Lung (tissue), 12 donors: ENCODE data around the gene ARHGAP19. TPM values are rescaled to one million over a fixed set of nuclear protein-coding genes. Genes with fewer than 3 reads are reported as not detected.

Experiments used
- ATAC-seq: fragments of 200-7000 bp; cut with Tn5 transposase; one replicate; pipeline ENCODE4 v1.9.1; 2020; ENCODE audit warnings: moderate number of reproducible peaks; ENCODE audit not compliant: insufficient read depth, low FRiP score
- DNase-seq, 3 donors: peaks; one replicate each; pipeline ENCODE4 v3.0.0-alpha.2; 2013 to 2017
- H3K27ac ChIP-seq, 2 donors: one replicate each; pipeline ENCODE4 v1.5.1; 2013; ENCODE audit warnings: mild to moderate bottlenecking in 2 of 2, moderate library complexity in 2 of 2, control low read depth in 1 of 2, inconsistent platforms in 1 of 2, low read depth in 1 of 2, low read length in 1 of 2
- H3K27me3 ChIP-seq, 3 donors: one replicate each; pipeline ENCODE4 v1.5.1; 2013; ENCODE audit warnings: low read length in 2 of 3; ENCODE audit not compliant: control insufficient read depth in 3 of 3, insufficient read depth in 3 of 3
- H3K36me3 ChIP-seq, 4 donors: one replicate each; pipeline ENCODE4 v1.5.1; 2013; ENCODE audit warnings: low read length in 4 of 4, mild to moderate bottlenecking in 1 of 4, moderate library complexity in 1 of 4; ENCODE audit not compliant: control insufficient read depth in 4 of 4, insufficient read depth in 4 of 4
- H3K4me1 ChIP-seq, 5 donors: one replicate each; pipeline ENCODE4 v1.5.1; 2013; ENCODE audit warnings: low read length in 5 of 5, mild to moderate bottlenecking in 2 of 5, moderate library complexity in 1 of 5; ENCODE audit not compliant: control insufficient read depth in 5 of 5, insufficient read depth in 5 of 5
- H3K4me3 ChIP-seq: one replicate; pipeline ENCODE4 v1.5.1; 2013; ENCODE audit warnings: mild to moderate bottlenecking, control low read depth, moderate library complexity
- H3K9ac ChIP-seq, 2 donors: one replicate each; pipeline ENCODE4 v1.5.1; 2013; ENCODE audit warnings: low read length in 2 of 2, control low read depth in 1 of 2; ENCODE audit not compliant: insufficient read depth in 1 of 2
- H3K9me3 ChIP-seq, 4 donors: one replicate each; pipeline ENCODE4 v1.5.1; 2013; ENCODE audit warnings: low read length in 3 of 4, mild to moderate bottlenecking in 1 of 4, moderate library complexity in 1 of 4; ENCODE audit not compliant: control insufficient read depth in 4 of 4, insufficient read depth in 3 of 4
- CTCF ChIP-seq: IDR thresholded peaks from 2 replicates; pipeline ENCODE4 v1.5.1; 2012; ENCODE audit warnings: mild to moderate bottlenecking; ENCODE audit errors: control extremely low read depth, extremely low read depth
- WGBS, 2 donors: extraction: QIAGEN DNeasy Blood & Tissue Kit; methylation state at CpG; one replicate each; pipeline ENCODE4 v1.1.7; 2013; 5-methylcytosine and 5-hydroxymethylcytosine counted together
- polyA plus RNA-seq, 2 donors: library from polyadenylated mRNA; stranded (reverse); fragments of 200-250 nt; gene quantifications; one replicate each; pipeline ENCODE4 v1.2.1, GENCODE V29; 2013
- total RNA-seq, 2 donors: library from RNA; depleted of rRNA in 1 of 2; stranded (reverse); fragments of >200 nt in 1 of 2; gene quantifications; one replicate each; pipeline ENCODE4 v1.2.1, GENCODE V29; 2014 to 2021
- donor health status: control.
- donor health status: control.
- donor health status: Bipolar disorder and iron deficiency.
- donor health status: healthy.
- donor health status: DM: yes; HTN: yes; CAD: no.

Gene ARHGAP19
- total and polyA plus RNA-seq, 4 donors, result 1.9 to 20.4 (median 8.5) TPM

GRCh38 chr10:97180363-97180755 lies 112.1 kb downstream of the ARHGAP19 start:
- Histone ChIP-seq H3K36me3 (no peaks in the 10 kb centered on the region), H3K9me3 (no peaks in the 10 kb centered on the region), H3K9ac (no peak overlapping the region), H3K27ac (no peak overlapping the region), H3K27me3 (peaks cover 9 to 23% (median 13%) of the 10 kb centered on the region in 3 donors), H3K4me1 (peaks cover 0 to 53% (median 12%) of the 10 kb centered on the region in 5 donors), H3K4me3 (no peak overlapping the region)
- ATAC-seq, result no peak
- DNase-seq, result no peak
- no peak for TF ChIP-seq CTCF
- 80 to 85% methylated on average over 8 of the region's 8 CpGs for WGBS, 2 donors

GRCh38 chr10:97179731-97180362 lies 112.6 kb downstream of the ARHGAP19 start:
- no peak overlapping the region for H3K4me3 ChIP-seq
- H3K9ac ChIP-seq, result no peak overlapping the region
- H3K27me3 ChIP-seq, result peaks cover 5 to 18% (median 13%) of the 10 kb centered on the region in 3 donors
- ATAC-seq, result no peak
- no peak overlapping the region for H3K27ac ChIP-seq
- 23 to 27% methylated on average over 24 to 26 of the region's 26 CpGs for WGBS, 2 donors
- H3K36me3 ChIP-seq, result no peaks in the 10 kb centered on the region
- peak; percentile 51 to 69 (median 63) for DNase-seq
- H3K4me1 ChIP-seq, result peaks cover 0 to 49% (median 12%) of the 10 kb centered on the region in 5 donors
- TF ChIP-seq CTCF, result no peak
- no peaks in the 10 kb centered on the region for H3K9me3 ChIP-seq

- Histone ChIP-seq H3K9ac (no peak overlapping the region), H3K4me3 (no peak overlapping the region), H3K27me3 (peaks cover 0 to 13% (median 9%) of the 10 kb centered on the region in 3 donors), H3K36me3 (no peaks in the 10 kb centered on the region), H3K9me3 (no peaks in the 10 kb centered on the region), H3K27ac (no peak overlapping the region), H3K4me1 (peaks cover 0 to 46% (median 12%) of the 10 kb centered on the region in 5 donors)
- peak in 1 of 3 donors; percentile 16 for DNase-seq
- WGBS, 2 donors, result 46 to 49% methylated on average over 6 of the region's 6 CpGs
- ATAC-seq, result no peak
- TF ChIP-seq CTCF, result no peak
Observed at GRCh38 chr10:97179311-97179710, 113.1 kb downstream of the ARHGAP19 start.
